ENCODE results near the gene ADAMTS5.

GRCh38 chr21:26892151-26892550 lies 74.7 kb downstream of the ADAMTS5 start:
- TF ChIP-seq EZH2 (IDR thresholded peaks at IDR 0.05; ENCODE audit: low read depth, low read length, severe bottlenecking): no peak
- no peak for TF ChIP-seq SP1 (IDR thresholded peaks at IDR 0.05; ENCODE audit: low read depth, low read length)
- TF ChIP-seq EP300 (IDR thresholded peaks at IDR 0.05; ENCODE audit: borderline replicate concordance in 1 of 2, low read depth in 2 of 2, low read length in 2 of 2): no peak
- no peak for TF ChIP-seq CBX5 (IDR thresholded peaks at IDR 0.05; ENCODE audit: low read depth, low read length)
- no peak for TF ChIP-seq KDM1A (IDR thresholded peaks at IDR 0.05; ENCODE audit: borderline replicate concordance, low read length)
- no peak for TF ChIP-seq JUN (IDR thresholded peaks at IDR 0.05; ENCODE audit: low read depth, low read length)
- TF ChIP-seq, protein P1, sequence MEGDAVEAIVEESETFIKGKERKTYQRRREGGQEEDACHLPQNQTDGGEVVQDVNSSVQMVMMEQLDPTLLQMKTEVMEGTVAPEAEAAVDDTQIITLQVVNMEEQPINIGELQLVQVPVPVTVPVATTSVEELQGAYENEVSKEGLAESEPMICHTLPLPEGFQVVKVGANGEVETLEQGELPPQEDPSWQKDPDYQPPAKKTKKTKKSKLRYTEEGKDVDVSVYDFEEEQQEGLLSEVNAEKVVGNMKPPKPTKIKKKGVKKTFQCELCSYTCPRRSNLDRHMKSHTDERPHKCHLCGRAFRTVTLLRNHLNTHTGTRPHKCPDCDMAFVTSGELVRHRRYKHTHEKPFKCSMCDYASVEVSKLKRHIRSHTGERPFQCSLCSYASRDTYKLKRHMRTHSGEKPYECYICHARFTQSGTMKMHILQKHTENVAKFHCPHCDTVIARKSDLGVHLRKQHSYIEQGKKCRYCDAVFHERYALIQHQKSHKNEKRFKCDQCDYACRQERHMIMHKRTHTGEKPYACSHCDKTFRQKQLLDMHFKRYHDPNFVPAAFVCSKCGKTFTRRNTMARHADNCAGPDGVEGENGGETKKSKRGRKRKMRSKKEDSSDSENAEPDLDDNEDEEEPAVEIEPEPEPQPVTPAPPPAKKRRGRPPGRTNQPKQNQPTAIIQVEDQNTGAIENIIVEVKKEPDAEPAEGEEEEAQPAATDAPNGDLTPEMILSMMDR (IDR thresholded peaks at IDR 0.05; ENCODE audit: control extremely low read depth in 1 of 3, insufficient read depth in 1 of 3, low read depth in 1 of 3, low read length in 3 of 3): no peak
- no peak for TF ChIP-seq PHF8 (conservative IDR thresholded peaks at IDR 0.05; ENCODE audit: low read depth, low read length)
- TF ChIP-seq BACH1 (IDR thresholded peaks at IDR 0.05; ENCODE audit: low read length): no peak
- TF ChIP-seq NANOG (IDR thresholded peaks at IDR 0.05; ENCODE audit: insufficient read depth, low read depth, low read length, poor library complexity, severe bottlenecking): no peak
- no peak for TF ChIP-seq YY1 (IDR thresholded peaks at IDR 0.05; ENCODE audit: low read depth, low read length)
- no peak for TF ChIP-seq TEAD4 (IDR thresholded peaks at IDR 0.05; ENCODE audit: low read depth, low read length)
- TF ChIP-seq KDM5A (IDR thresholded peaks at IDR 0.05; ENCODE audit: low read length): no peak
- no peak for TF ChIP-seq POLR2AphosphoS5 (IDR thresholded peaks at IDR 0.05; ENCODE audit: low read depth, low read length)

Measured in H1 (cell line).